Effector CD4-positive, alpha-beta T cell (primary cell): ENCODE measurements around the gene OSBP2.

ENCODE experiments used
- DNase-seq: peaks from one replicate; pipeline ENCODE4 v3.0.0-alpha.2; 2020

Gene OSBP2

GRCh38 chr22:30822216-30823014, 127.7 kb downstream of the OSBP2 start:
- no peak for DNase-seq

- DNase-seq = no peak
These were observed 128.3 kb downstream of the OSBP2 start for GRCh38 chr22:30823015-30823370.

GRCh38 chr22:30824096-30824495, 129.4 kb downstream of the OSBP2 start:
- no peak for DNase-seq

GRCh38 chr22:30824711-30825110, 130.0 kb downstream of the OSBP2 start:
- DNase-seq = no peak

GRCh38 chr22:30825711-30826505, 131.2 kb downstream of the OSBP2 start:
- DNase-seq = no peak

GRCh38 chr22:30826670-30827355, 132.1 kb downstream of the OSBP2 start:
- no peak for DNase-seq

- no peak for DNase-seq
These were observed 133.0 kb downstream of the OSBP2 start for GRCh38 chr22:30827646-30828045.

- no peak for DNase-seq
These were observed 133.8 kb downstream of the OSBP2 start for GRCh38 chr22:30828187-30829155.

GRCh38 chr22:30829901-30830550, 135.4 kb downstream of the OSBP2 start:
- no peak for DNase-seq

- no peak for DNase-seq
These were observed 136.2 kb downstream of the OSBP2 start for GRCh38 chr22:30830907-30831306.

- no peak for DNase-seq
These were observed 137.8 kb downstream of the OSBP2 start for GRCh38 chr22:30832407-30832987.

- DNase-seq = no peak
These were observed 138.6 kb downstream of the OSBP2 start for GRCh38 chr22:30833322-30833721.

GRCh38 chr22:30837531-30837930, 142.9 kb downstream of the OSBP2 start:
- no peak for DNase-seq

GRCh38 chr22:30838111-30838510, 143.4 kb downstream of the OSBP2 start:
- no peak for DNase-seq

- DNase-seq = no peak
These were observed 146.6 kb downstream of the OSBP2 start for GRCh38 chr22:30841273-30841672.

- no peak for DNase-seq
These were observed 148.6 kb downstream of the OSBP2 start for GRCh38 chr22:30843245-30843644.

GRCh38 chr22:30847583-30847982, 152.9 kb downstream of the OSBP2 start:
- no peak for DNase-seq

GRCh38 chr22:30855266-30855665, 160.6 kb downstream of the OSBP2 start:
- no peak for DNase-seq

GRCh38 chr22:30855677-30856518, 161.2 kb downstream of the OSBP2 start:
- no peak for DNase-seq

GRCh38 chr22:30856741-30857502, 162.2 kb downstream of the OSBP2 start:
- no peak for DNase-seq
